Body of pancreas (tissue), 4 donors: ENCODE measurements around the gene TIMP2.

Experiments used
- CTCF ChIP-seq, 7 experiments: fragments of 450-650 bp in 4 of 7; fragments of 200-600 bp in 3 of 7; sonication (generic) in 3 of 7; IDR thresholded peaks; one replicate each; pipeline ENCODE4 v1.5.1; 2016 to 2019; ENCODE audit warnings: antibody characterized with exemption in 7 of 7
- POLR2A ChIP-seq, 3 donors: fragments of 450-650 bp; IDR thresholded peaks; one replicate each; pipeline ENCODE4 v1.6.1; 2016; ENCODE audit warnings: antibody characterized with exemption in 3 of 3, mild to moderate bottlenecking in 2 of 3

DNA sequence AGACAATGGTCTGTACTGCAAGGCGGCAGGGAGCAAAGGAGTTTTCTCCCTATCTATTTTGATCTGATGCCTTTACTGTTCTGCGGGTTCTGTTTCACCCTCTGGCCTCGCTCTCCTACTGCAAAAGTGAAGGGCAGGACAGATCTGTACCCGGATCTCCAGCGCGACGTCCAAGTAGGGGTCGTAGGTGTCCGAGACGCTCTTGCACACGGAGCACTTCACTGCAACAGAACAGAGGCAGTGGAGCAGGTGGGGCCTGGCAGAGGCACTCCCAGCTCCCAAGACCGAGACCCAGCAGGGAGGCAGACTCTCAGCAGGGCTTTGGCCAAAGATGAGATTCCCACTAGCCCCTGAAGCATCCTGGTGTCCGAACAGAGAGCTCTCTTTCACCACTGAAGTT, 104.3 kb downstream of the TIMP2 start:
- TF ChIP-seq POLR2A (IDR thresholded peaks at IDR 0.05) (no peak), CTCF (IDR thresholded peaks at IDR 0.05) (no peak)
